Adrenal gland (tissue), 5 donors: ENCODE results near the gene CA9.

ENCODE experiments used
- POLR2A ChIP-seq, 2 donors: fragments of 450-650 bp; IDR thresholded peaks; one replicate each; pipeline ENCODE4 v1.6.1; 2017; ENCODE audit warnings: antibody characterized with exemption in 2 of 2, mild to moderate bottlenecking in 2 of 2, moderate library complexity in 1 of 2
- TF ChIP-seq, protein P1 (sequence below), 6 experiments: fragments of 450-650 bp in 4 of 6; fragments of 200-600 bp in 2 of 6; sonication (generic) in 1 of 6; IDR thresholded peaks; 1 replicate in 5 of 6; 2 replicates in 1 of 6; pipeline versions ENCODE4 v1.5.1 to v1.8.0; 2016 to 2021; ENCODE audit warnings: antibody characterized with exemption in 6 of 6, mild to moderate bottlenecking in 2 of 6, moderate library complexity in 1 of 6
- donor health status: DM: no; HTN: no; CAD: no.

DNA sequence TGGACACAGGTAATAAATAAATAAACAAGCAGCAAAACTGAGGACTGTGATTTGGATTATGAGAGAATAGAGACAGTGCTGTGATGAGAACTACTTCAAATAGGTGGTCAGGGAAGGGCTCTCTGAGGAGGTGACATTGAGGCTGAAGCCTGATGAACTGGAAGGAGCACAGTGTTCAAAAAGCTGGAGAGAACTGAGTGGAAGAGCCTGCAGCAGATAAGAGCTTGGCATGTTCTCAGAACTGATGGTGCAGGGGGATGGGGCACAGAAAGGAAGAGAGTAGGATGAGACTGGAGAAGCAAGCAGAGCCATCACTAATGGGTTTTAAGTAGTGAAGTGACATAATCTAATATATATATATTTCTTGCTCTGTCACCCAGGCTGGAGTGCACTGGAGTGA, 27.2 kb downstream of the CA9 start:
- TF ChIP-seq, protein P1, sequence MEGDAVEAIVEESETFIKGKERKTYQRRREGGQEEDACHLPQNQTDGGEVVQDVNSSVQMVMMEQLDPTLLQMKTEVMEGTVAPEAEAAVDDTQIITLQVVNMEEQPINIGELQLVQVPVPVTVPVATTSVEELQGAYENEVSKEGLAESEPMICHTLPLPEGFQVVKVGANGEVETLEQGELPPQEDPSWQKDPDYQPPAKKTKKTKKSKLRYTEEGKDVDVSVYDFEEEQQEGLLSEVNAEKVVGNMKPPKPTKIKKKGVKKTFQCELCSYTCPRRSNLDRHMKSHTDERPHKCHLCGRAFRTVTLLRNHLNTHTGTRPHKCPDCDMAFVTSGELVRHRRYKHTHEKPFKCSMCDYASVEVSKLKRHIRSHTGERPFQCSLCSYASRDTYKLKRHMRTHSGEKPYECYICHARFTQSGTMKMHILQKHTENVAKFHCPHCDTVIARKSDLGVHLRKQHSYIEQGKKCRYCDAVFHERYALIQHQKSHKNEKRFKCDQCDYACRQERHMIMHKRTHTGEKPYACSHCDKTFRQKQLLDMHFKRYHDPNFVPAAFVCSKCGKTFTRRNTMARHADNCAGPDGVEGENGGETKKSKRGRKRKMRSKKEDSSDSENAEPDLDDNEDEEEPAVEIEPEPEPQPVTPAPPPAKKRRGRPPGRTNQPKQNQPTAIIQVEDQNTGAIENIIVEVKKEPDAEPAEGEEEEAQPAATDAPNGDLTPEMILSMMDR (IDR thresholded peaks at IDR 0.05): no peak
- TF ChIP-seq POLR2A (IDR thresholded peaks at IDR 0.05): no peak
